Peyer's patch (tissue), 4 donors: ENCODE results near the gene SEPTIN12. TPM values are rescaled to one million over a fixed set of nuclear protein-coding genes. Genes with fewer than 3 reads are reported as not detected.
"Not testable (repeated sequence)": the region's sequence is repeated elsewhere in the genome, so short reads cannot be mapped to it uniquely, and the experiment has no call there.

Experiments
- DNase-seq, 3 donors: peaks; one replicate each; pipeline ENCODE4 v3.0.0-alpha.2; 2017 to 2019
- H3K27ac ChIP-seq, 4 donors: fragments of 200-600 bp; sonication (generic); one replicate each; pipeline ENCODE4 v1.5.1; 2016 to 2019
- H3K27me3 ChIP-seq, 2 donors: fragments of 200-600 bp; sonication (generic); one replicate each; pipeline ENCODE4 v1.5.1; 2019
- H3K36me3 ChIP-seq, 3 donors: fragments of 200-600 bp; sonication (generic); one replicate each; pipeline ENCODE4 v1.5.1; 2016 to 2019
- H3K4me1 ChIP-seq, 4 donors: fragments of 200-600 bp; sonication (generic); one replicate each; pipeline ENCODE4 v1.5.1; 2016 to 2019
- H3K4me3 ChIP-seq, 4 donors: fragments of 200-600 bp; sonication (generic); 1 replicate in 3 of 4; 2 replicates in 1 of 4; pipeline ENCODE4 v1.5.1; 2016 to 2019; ENCODE audit warnings: mild to moderate bottlenecking in 1 of 4
- H3K9me3 ChIP-seq, 4 donors: fragments of 200-600 bp; sonication (generic); one replicate each; pipeline ENCODE4 v1.5.1; 2016 to 2019; ENCODE audit warnings: mild to moderate bottlenecking in 1 of 4
- CTCF ChIP-seq, 6 experiments: fragments of 450-650 bp in 4 of 6; fragments of 200-600 bp in 2 of 6; sonication (generic) in 1 of 6; IDR thresholded peaks; one replicate each; pipeline ENCODE4 v1.5.1; 2017 to 2019; ENCODE audit warnings: antibody characterized with exemption in 6 of 6, mild to moderate bottlenecking in 3 of 6, moderate library complexity in 1 of 6
- POLR2A ChIP-seq, 2 donors: fragments of 450-650 bp; IDR thresholded peaks; one replicate each; pipeline ENCODE4 v1.5.1; 2017; ENCODE audit warnings: antibody characterized with exemption in 2 of 2, mild to moderate bottlenecking in 2 of 2, moderate library complexity in 2 of 2
- total RNA-seq, 4 donors: library from RNA; depleted of rRNA; stranded (reverse); fragments of >200 nt; gene quantifications; one replicate each; pipeline ENCODE4 v1.1.0, GENCODE V29; 2016

Gene SEPTIN12
- total RNA-seq, 4 donors from 2014 or later: not detected

- Histone ChIP-seq H3K9me3 (no peaks in the 10 kb centered on the region), H3K4me3 (no peak overlapping the region), H3K4me1 (peaks cover 0 to 9% (median 0%) of the 10 kb centered on the region in 4 donors), H3K27me3 (no peaks in the 10 kb centered on the region), H3K27ac (no peak overlapping the region), H3K36me3 (no peaks in the 10 kb centered on the region)
- TF ChIP-seq CTCF (IDR thresholded peaks at IDR 0.05): no peak
- TF ChIP-seq POLR2A (IDR thresholded peaks at IDR 0.05): no peak
- DNase-seq: no peak
Measured at GRCh38 chr16:4745274-4745569, 42.9 kb downstream of the SEPTIN12 start.

- no peak for DNase-seq
- TF ChIP-seq POLR2A (IDR thresholded peaks at IDR 0.05): no peak
- TF ChIP-seq CTCF (IDR thresholded peaks at IDR 0.05): no peak
Measured at GRCh38 chr16:4744555-4745273, 43.4 kb downstream of the SEPTIN12 start.

GRCh38 chr16:4743226-4743878, 44.8 kb downstream of the SEPTIN12 start:
- no peaks in the 10 kb centered on the region for H3K36me3 ChIP-seq
- no peaks in the 10 kb centered on the region for H3K27me3 ChIP-seq
- H3K27ac ChIP-seq: no peak overlapping the region
- DNase-seq: no peak
- H3K9me3 ChIP-seq: no peaks in the 10 kb centered on the region
- peaks cover 0 to 9% (median 0%) of the 10 kb centered on the region in 4 donors for H3K4me1 ChIP-seq
- TF ChIP-seq POLR2A (IDR thresholded peaks at IDR 0.05) (no peak), CTCF (IDR thresholded peaks at IDR 0.05) (no peak)
- peak overlapping the region in 2 of 4 donors; percentile 8 to 38 for H3K4me3 ChIP-seq

More at GRCh38 chr16:4744555-4745273, 43.4 kb downstream of the SEPTIN12 start:
- peaks cover 0 to 9% (median 0%) of the 10 kb centered on the region in 4 donors for H3K4me1 ChIP-seq
- H3K4me3 ChIP-seq: no peak overlapping the region
- H3K36me3 ChIP-seq: no peaks in the 10 kb centered on the region
- no peak overlapping the region for H3K27ac ChIP-seq
- H3K27me3 ChIP-seq: no peaks in the 10 kb centered on the region
- H3K9me3 ChIP-seq: no peaks in the 10 kb centered on the region

DNA sequence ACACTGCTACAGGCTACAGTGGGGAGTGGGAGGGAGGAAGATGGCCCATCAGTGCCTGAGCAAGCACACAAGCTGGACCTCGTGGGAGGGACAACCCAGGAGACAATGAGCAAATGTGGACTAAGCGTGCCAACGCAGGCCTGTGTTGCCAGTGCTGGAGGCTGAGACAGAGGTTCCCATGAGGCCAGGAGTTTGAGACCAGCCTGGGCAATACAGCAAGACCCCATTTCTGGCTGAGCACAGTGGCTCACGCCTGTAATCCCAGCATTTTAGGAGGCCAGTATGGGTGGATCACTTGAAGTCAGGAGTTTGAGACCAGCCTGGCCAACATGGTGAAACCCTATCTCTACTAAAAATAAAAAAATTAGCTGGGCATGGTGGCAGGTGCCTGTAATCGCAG, 49.8 kb downstream of the SEPTIN12 start:
- H3K27ac ChIP-seq, H3K4me3 ChIP-seq, H3K36me3 ChIP-seq, H3K27me3 ChIP-seq, H3K9me3 ChIP-seq, H3K4me1 ChIP-seq, DNase-seq: not testable (repeated sequence)

GRCh38 chr16:4737545-4737944, 50.6 kb downstream of the SEPTIN12 start:
- no peak overlapping the region for H3K27ac ChIP-seq
- no peaks in the 10 kb centered on the region for H3K36me3 ChIP-seq
- DNase-seq: no peak
- H3K4me1 ChIP-seq: peaks cover 0 to 15% (median 0%) of the 10 kb centered on the region in 4 donors
- H3K9me3 ChIP-seq: no peaks in the 10 kb centered on the region
- no peak overlapping the region for H3K4me3 ChIP-seq
- H3K27me3 ChIP-seq: no peaks in the 10 kb centered on the region
- TF ChIP-seq CTCF (IDR thresholded peaks at IDR 0.05) (no peak), POLR2A (IDR thresholded peaks at IDR 0.05) (no peak)

- H3K9me3 ChIP-seq: no peaks in the 10 kb centered on the region
- H3K36me3 ChIP-seq: no peaks in the 10 kb centered on the region
- no peak for TF ChIP-seq CTCF (IDR thresholded peaks at IDR 0.05)
- TF ChIP-seq POLR2A (IDR thresholded peaks at IDR 0.05): no peak
Measured at GRCh38 chr16:4736546-4736945, 51.6 kb downstream of the SEPTIN12 start.

More at GRCh38 chr16:4736546-4736945, 51.6 kb downstream of the SEPTIN12 start:
- no peaks in the 10 kb centered on the region for H3K27me3 ChIP-seq
- no peak overlapping the region for H3K4me3 ChIP-seq
- peaks cover 0 to 15% (median 0%) of the 10 kb centered on the region in 4 donors for H3K4me1 ChIP-seq
- no peak for DNase-seq
- H3K27ac ChIP-seq: no peak overlapping the region
